Measurements from ENCODE around the gene MSLN.
"Not testable (repeated sequence)": the region's sequence is repeated elsewhere in the genome, so short reads cannot be mapped to it uniquely, and the experiment has no call there.

The MSLN gene

DNA sequence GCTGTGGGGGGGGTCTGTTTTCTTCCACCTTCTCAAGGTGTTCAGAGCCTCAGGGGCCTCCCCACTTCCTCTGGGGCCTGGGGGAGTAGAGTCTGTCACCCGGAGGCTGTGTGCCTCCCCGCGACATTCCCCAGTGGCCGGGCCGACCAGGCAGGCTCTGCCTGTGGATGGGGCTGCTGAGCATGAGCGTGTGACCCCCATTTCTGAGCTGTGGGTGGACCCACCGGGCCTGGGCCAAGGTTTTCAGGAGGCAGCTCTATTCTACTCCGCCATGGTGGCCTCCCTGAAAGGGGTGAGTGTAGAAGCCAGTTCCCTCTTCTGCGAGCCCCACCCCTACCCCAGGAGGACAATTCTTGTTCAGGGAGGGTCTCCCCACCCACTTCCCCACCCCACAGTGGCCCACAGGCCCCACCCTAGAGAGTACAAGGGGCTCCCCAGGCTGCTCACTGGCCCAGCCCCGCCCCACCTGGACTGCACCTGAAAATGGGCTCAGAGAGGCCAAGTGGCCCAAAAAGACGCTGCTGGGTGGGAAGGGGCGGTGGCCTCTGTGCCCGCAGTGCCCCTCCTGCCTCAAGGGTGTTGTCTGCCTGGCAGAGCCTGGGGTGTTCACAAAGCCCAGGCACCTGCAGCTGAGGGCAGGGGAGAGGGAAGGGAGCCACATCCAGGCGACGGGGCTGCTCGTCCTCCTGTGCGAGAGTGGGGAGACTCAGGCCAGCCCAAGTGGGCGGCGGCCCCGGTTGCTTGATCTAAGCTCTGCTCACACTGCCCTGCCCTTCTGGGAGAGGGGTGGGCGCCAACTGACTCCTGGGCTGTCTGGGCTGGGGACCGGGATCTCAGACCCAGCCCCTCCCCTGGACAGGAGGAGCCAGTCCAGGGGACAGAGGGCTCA is 1.3 kb downstream of the MSLN start:
- no peak for DNase-seq

- no peak for DNase-seq
Measured at GRCh38 chr16:762595-763268, 2.2 kb downstream of the MSLN start.

GRCh38 chr16:763369-764183 is 3.0 kb downstream of the MSLN start:
- no peak for DNase-seq

GRCh38 chr16:764184-764750 is 3.7 kb downstream of the MSLN start:
- DNase-seq = no peak

- DNase-seq = no peak
Measured at GRCh38 chr16:764848-765487, 4.4 kb downstream of the MSLN start.

- DNase-seq = no peak
Measured at GRCh38 chr16:765488-765865, 4.9 kb downstream of the MSLN start.

GRCh38 chr16:766008-766819 is 5.7 kb downstream of the MSLN start:
- DNase-seq = no peak

GRCh38 chr16:766820-767640 is 6.5 kb downstream of the MSLN start:
- no peak for DNase-seq

DNA sequence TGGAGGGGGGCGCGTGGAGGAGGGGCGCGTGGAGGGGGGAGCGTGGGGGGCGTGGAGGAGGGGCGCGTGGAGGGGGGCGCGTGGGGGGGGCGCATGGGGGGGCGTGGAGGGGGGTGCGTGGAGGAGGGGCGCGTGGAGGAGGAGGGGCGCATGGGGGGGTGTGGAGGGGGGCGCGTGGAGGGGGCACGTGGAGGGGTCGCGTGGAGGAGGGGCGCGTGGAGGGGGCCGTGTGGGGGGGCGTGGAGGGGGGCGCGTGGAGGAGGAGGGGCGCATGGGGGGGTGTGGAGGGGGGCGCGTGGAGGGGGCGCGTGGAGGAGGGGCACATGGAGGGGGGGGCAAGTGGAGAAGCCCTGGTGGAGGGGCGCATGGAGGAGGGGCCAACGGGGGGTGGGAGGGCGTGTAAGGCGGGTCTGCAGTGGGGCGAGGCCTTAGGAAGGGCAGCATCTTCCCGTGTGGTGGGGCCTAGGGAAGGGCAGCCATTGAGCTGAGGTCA is 7.3 kb downstream of the MSLN start:
- DNase-seq = no peak

GRCh38 chr16:768428-768827 is 7.9 kb downstream of the MSLN start:
- no peak for DNase-seq

DNA sequence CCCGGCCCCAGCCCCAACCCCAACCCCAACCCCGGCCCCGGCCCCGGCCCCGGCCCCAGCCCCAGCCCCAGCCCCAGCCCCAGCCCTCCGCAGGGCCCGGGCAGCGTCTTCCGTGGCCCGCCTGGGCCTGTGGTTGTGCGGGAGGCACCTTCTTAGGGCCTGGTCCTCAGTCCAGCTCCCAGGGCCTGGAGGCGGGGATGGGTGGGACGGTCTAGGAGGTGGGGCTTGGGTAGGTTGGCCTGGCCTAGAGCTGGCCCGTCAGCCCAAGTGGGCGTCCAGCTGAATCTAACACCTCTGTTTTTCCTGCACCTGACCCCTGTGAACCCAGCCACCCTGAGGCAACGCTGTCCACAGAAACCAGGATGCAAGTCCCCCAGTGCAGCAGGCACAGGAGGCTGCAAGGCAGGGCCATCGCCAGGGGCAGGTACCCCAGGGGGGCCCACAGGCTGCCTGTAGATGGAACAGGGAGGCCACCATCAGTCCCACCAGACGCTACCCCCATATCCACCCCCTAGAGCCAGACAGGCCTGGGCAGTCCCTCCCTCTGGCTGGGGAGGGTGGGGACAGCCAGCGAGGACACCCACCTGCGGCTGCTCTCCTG is 8.8 kb downstream of the MSLN start:
- no peak for DNase-seq

DNA sequence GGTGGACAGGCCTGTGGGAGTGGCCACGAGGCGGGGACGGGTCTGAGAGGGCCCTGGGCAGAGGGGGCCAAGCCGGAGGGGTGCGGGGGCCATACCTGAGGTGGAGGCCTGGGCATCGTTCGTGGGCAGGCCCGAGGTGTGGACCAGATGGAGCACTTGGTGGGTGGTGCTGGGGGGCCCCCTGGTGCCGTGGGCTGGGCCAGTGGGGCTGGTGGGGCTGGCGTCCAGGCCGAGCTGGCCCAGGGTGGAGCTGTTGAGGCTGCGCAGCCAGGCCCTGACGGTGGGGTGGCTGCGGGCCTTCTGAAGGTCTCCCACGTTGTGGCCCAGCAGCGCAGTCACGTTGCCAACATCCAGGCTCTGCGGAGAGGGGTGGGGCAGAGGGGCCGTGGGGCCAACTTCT is 9.4 kb downstream of the MSLN start:
- DNase-seq = no peak

- no peak for DNase-seq
Measured at GRCh38 chr16:770411-770810, 9.9 kb downstream of the MSLN start.

- DNase-seq = no peak
Measured at GRCh38 chr16:772959-773358, 12.4 kb downstream of the MSLN start.

- DNase-seq = no peak
Measured at GRCh38 chr16:774086-775001, 13.8 kb downstream of the MSLN start.

GRCh38 chr16:775236-775796 is 14.8 kb downstream of the MSLN start:
- DNase-seq = no peak

GRCh38 chr16:776298-776697 is 15.8 kb downstream of the MSLN start:
- not testable (repeated sequence) for DNase-seq

DNA sequence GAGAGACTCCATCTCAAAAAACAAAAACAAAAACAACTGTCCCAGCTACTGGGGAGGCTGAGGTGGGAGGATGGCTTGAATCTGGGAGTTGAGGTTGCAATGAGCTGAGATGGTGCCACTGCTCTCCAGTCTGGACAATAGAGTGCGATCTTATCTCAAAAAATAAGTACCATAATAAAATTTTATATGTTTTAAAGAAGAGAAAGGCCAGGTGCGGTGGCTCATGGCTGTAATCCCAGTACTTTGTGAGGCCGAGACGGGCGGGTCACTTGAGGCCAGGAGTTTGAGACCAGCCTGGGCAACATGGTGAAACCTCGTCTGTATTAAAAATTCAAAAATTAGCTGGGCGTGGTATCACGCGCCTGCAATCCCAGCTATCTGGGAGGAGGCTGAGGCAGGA is 16.3 kb downstream of the MSLN start:
- DNase-seq = no peak

- DNase-seq = no peak
Measured at GRCh38 chr16:777826-778225, 17.3 kb downstream of the MSLN start.

Data from NCI-H1048 (cell line).